NCI-H774 (cell line): Measurements from ENCODE around the gene SYTL5.

Source experiments
- DNase-seq: peaks from one replicate; lab custom pipeline; 2025; lab: John Stamatoyannopoulos, UW

Gene SYTL5

DNA sequence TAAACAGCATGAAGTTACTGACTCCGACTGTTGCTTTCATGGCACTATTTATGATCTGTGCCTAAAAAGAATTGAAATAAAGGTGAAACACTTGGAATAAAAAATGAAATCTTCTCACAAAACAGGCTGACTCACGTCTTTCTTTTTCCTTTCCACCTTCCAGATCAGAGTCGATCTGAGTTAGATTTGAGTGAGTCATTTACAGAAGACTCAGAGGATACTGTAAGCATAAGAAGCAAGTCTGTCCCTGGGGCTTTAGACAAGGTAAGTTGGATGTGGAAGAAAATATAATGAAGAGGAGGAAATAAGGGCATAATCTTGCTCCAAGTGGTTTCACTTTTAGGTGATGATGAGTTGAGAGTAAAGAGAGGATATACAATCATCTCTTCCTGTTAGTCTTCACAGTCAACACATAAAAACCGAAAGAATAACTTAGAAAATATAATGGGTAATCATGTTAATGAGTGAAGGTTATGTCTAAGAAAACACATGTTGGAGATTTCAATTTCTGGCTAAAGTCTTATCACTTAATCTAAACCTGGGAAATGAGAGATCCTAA is 89.7 kb downstream of the SYTL5 start:
- no peak for DNase-seq

DNA sequence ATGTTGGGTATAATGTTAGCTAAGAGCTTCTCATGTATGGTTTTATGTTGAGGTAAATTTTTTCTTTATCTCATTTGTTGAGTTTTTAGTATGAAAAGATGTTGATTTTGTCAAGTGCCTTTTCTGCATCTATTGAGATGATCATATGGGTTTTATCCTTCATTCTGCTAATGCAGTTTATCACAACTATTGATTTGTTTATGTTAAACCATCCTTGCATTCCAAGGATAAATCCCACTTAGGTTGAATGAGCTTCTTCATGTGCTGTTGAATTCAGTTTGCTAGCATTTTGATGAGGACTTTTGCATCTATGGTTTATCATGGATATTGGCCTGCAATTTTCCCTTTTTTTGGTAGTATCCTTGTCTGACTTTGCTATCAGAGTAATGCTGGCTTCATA is 93.3 kb downstream of the SYTL5 start:
- DNase-seq = no peak

DNA sequence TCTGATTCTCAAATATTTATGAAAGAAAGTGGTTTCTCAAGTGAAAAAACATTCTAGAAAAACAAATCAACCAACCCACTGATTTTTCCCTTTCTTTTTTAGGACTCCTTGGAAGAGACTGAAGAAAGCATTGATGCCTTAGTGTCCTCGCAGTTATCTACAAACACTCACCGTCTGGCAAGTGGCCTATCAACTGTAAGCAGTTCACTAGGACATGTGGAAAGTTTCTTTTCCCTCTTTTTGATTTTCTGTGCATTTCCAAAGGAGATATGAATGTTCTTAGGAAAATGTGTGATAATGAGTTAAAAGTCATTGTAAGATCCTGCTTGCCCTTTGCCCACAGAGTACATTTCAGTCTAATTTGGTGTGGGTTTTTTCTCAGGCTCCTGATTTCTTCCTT is 95.9 kb downstream of the SYTL5 start:
- no peak for DNase-seq

DNA sequence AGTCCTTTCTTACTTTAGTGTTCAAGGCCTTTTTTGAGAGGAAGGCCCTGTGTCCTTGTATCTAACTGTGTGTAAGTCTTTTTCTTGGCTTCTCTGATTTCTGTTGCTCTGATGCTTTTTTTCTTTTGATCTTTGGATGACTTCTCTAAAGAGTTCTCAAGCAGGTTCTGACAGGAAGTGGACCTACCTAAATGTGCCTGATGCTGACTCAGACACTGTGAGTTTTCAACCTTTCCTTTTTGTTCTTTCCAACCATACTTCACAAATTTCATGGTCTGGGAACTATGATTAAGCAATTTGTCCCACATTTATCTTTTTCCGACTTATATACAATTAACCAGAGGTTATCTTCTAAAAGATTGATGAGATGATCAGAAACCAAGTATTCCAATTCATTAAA is 96.5 kb downstream of the SYTL5 start:
- DNase-seq = no peak

DNA sequence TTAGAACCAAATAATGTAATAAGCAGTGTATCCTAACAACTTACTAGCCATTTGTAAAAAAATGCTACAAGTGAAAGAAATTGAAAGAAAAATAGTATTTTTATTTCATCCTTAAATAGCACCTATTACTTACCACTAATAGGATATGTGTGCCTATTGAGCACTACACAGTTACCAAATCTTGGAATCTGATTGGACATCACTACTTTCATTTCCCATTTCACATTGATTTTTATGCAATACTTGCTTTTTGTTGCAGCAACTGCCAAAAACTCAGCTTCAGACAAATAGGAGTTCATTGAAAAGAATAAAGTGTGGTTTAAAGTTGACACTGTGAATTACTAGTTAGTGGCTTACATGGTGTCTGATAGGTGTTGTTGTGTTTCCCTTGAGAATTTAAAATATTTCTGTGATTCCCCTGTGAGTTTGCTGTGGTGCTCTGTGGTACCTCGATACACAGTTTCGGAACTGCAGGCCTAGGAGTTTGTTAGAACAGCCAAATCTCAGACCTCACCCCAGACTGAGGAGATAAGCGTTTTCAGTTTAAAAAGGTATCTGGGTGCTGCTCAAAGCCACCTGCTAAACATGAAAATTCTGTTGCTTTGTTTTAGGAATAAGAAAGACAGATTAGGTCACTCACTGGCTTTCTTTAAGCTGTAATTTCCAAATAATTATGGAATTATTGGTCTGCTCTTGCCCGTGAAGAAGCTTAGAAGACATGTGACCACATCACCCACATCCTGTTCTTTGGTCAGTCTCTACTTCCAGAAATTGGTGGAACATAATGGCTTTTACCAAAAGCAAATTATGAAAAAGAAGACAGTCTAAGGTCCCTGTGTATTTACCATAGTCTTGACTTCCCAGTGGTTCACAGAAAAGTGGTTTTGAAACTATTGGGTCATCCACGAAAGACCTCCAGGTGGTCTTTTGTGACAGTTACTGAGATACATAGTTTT is 97.8 kb downstream of the SYTL5 start:
- no peak for DNase-seq

DNA sequence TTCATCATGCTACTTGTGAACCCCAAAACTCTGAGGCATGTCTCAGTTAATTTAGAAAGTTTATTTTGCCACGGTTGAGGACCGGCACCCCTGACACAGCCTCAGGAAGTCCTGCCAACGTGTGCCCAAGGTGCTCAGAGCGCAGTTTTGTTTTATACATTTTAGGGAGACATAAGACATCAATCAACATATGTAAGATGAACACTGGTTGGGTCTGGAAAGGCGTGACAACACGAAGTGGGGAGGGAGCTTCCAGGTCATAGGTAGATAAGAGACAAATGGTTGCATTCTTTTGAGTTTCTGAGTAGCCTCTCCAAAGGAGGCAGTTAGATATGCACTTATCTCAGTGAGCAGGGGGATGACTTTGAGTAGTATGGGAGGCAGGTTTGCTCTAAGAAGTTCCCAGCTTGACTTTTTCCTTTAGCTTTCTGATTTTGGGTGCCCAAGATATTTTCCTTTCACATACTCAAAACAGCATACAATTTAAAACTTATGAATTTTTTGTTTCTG is 98.9 kb downstream of the SYTL5 start:
- no peak for DNase-seq

DNA sequence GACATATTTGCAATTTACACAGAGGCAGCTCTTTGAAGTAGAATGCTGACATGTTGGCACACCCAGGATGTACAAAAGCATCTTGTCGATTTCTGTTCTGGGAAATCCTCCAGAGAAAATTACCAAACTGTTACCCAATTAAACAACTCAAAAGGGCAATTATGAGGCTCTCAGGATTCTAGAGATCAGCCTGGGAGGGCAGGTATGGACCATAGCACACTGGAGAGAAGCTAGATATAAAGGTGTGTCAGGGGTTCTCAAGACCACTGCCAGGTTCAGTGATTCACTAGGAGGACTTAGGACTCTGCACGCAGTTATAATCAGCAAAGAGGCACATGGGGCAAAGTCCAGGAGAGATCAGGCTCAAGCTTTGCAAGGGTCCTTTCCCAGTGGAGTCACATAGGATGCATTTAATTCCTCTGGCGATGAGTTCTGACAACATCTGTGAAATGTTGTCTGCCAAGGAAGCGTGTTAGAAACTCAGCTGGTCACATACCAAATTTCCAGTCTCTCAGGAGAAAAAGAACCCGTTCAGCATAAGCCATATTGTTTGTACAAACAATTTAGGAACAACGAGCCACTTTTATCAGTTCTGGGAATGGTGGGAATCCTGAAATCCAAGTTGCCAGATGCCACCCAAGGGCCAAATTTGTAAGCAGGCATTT is 100.8 kb downstream of the SYTL5 start:
- DNase-seq = no peak

DNA sequence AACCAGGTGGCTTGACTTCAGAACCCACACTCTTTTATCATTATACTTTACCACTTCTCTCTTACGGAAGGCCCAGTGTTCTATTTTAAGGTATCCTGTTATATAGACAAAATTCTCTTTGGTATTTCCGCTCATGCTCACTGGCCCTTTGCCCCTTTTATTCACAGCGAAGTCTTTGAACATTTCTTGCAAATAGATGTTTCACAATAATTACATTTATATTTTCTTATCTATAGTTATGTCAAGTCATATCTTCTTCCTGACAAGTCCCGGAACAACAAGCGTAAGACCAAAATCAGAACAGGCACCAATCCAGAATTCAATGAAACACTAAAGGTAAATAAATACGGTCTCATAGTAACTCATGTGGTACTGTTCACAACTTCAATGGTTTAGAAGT is 102.0 kb downstream of the SYTL5 start:
- no peak for DNase-seq

DNA sequence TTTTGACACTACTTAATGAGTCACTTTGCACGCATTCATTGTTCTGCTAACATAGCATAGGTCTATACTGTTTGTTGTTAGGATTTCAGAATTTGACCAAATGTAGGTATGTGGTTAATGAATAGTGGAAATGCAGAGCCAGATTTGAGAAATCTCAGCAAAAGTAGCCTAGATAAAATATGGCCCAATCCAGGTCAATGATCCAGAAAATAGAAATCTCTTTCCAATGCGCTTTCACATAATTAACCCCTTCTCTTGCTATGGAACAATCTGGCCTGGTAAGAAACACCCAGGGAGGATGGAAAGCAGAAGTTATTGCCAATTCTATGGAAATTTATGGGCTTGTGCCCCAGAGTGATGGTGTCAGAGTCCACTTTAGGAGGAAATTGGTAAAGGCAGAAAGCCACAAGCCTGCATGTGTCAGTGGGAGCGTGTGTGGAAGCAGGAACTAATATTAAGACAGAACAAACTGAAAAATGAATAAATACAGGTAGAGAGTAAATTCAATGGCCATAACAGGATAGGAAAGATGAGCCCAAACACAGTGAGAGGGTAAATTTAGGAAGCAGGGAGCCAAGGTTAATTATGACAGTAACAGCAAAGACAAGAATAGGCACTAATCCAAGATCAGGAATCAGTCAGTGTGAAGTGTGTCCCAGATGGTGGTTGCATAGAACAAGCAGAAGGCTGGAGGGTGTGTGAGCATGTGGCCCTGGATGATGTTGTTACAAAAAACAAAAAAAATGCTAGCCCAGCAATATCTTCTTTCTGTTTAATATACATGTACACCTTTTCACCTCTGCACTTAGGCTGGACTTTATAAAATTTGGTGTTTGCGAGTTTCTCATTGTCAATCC is 102.9 kb downstream of the SYTL5 start:
- no peak for DNase-seq

DNA sequence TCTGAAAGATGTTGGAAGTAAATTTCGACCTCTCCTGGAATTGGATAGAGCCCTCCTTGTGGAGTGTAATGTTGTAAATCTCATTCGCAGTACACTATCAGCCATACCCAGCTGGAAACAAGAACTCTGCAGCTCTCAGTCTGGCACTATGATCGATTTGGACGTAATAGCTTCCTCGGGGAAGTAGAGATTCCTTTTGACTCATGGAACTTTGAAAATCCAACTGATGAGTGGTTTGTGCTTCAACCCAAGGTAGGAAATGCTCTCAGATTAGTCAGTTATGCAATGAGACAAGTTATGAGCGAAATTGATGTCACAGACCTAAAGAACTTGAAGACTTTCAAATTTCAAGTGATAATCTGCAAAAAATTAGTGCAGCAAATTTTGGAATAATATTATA is 103.9 kb downstream of the SYTL5 start:
- no peak for DNase-seq

DNA sequence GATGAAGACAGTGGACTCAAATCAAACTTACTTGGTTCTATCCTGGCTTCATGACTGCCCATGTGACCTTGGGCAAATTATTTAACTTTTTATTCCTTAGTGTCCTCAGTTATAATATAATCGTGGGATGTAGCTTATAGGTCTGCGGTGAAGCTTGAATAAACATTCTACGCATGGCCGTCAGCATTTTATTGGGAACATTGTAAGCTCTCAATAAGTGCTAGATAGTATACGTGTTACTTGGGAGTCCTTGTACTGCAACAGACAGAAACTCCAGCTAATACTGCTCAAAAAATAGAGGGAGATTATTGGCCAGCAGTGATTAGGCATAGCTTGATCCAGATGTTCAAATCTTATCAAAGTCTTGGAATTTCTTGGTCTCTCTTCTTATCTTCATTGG is 104.8 kb downstream of the SYTL5 start:
- no peak for DNase-seq

DNA sequence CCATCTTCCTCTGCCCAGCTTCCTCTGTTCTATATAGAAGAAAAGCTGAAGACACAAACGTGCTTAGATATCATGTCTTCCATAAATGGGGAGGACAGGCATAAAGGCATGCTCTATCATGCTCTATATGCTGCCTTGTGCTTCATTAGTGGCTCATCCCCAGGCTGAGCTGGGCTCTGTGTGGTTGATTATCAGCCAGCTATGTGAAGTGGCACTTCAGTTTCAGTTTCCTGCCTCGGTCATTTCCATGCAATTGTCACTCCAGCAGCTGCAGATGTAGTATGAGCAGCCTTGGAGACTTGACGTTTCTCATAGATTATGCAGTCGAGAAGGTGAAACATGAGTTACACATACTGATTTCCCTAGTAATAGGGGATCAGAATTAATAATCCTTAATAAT is 106.2 kb downstream of the SYTL5 start:
- no peak for DNase-seq

DNA sequence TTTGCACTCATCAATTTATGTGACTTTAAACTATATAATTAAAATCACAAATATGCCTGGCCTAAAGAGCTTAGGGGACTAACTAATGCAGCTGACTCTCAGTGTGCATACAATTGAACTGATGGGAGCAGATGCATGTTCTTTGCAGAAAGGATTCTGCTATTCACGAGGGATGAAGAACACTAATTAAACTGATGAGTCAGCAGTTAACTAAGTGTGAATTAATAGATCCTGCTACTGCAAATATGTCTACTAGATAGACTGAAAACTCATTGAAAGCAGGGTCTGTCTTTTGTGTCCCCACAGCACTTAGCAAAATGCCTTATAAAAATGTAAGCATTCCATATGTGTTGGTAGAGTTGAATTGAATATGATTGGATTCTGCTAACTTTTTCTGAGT is 110.4 kb downstream of the SYTL5 start:
- DNase-seq = no peak

DNA sequence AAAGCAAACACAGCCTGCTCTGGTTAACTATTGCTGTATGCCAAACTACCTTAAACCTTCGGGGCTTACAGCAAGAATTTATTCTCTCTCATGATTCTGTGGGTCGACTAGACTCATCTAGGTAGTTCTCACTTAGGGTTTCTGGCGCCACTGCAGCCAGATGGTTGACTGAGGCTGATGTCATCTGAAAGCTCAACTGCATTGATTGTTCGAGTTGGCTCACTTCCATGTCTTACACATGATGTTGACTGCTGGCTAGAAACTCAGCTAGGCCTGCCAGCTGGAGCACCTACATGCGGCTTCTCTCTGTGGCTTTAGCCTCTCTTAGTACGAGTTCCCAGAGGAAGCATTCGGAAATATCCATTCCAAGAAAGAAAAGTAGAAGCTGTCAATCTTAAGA is 111.1 kb downstream of the SYTL5 start:
- DNase-seq = no peak

DNA sequence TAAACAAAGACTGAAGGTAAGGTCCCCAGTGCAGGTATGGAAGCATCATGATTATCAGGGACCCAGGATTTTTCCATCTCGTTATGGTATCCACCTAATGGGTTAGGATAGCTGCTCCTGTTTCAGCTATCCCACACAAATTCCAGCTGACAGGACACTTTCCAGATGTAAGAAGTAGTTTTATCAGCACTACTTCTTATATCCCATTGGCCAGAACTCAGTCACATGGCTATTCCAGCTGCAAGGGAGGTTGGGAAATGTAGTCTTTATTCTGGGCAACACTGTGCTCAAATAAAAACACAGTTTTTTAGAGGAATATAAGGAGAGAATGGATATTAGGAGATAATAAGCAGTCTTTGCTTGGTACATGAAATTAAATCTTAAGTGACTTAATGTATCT is 117.6 kb downstream of the SYTL5 start:
- DNase-seq = no peak

DNA sequence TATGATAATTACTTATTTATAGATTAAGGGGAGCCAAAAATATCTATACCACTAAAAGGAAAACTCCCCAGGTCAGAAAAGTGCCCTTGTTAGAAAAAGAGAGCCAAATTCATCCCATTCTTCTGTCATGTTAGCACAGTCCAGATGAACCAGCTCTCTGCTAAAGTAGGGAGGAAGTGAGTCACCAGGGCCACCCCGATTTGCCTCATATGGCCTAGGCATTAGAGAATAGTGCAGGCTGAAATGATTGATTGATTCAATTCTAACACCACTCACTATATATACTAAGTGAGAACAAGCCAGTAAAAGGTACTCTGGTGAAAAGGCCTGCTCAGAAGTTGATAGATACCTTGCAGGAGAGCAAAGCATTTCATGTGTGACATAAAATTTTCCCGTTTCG is 119.8 kb downstream of the SYTL5 start:
- no peak for DNase-seq

DNA sequence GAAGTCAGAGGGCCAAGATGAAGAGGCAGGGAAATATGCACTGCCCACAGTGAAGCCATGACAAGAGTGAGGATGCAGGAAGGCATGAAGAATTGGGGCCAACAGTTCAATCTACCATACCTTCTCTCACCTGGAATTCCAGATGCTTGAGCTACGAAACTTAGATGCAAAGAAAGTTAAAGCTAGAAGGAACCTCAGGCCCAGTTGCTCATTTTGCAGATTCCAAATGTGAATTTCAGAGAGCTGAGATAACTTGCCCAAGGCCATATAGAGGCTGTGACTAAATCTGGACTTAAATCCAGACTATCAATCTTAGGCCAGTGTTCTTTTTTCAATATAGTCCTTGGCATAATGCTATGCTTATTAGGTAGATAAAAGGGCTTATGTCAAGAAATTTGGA is 121.6 kb downstream of the SYTL5 start:
- DNase-seq = no peak

DNA sequence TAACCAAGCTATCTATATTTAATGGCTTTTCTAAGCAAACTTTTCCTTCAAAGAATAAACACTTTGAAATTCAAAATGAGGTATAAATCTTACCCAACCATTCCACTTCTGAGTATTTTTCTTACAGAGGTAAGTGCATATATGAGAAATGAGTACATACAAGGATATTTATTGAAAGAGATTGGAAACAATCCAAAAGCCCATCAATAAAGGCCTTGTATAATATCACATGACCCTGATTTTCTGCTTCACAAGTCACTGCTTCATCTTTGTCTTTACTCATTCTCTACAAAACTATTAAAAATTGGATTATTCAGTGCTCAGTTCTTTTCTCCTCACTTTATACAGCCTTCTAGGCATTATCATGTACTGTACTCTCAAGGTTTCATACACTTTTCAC is 123.0 kb downstream of the SYTL5 start:
- DNase-seq = no peak

DNA sequence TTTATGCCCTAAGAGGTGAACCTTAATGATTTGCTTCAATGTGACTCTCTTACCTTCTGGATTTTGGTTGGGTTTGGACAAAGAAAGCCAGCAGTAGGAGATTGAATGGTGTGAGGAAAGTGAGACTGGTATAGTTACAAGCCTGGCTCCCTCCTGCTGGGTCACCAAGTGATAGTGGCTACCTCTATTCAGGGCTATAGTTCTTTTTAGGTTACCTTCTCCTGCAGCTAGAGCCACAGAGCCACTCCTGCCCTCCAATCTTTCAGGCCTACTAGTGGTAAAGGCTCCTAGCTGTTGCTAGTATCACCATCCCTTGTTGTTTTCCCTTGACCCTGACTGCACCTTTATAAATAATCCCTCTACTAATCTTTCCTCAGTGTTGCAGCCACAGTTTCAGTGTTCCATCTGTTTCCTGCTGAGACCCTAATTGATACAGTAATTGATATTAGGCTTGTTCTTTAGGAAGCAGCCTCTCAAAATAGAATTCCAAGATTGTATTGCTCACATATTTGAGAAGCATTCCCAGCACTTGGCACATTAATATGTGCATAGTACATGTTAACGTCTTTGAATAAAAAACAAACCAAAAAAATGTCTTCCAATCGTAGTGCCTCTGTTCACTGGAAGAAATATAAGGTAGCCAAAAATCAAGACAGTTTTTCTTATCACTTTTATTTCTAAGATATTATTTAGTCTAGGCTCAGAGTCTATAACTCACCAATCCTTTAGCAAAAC is 132.0 kb downstream of the SYTL5 start:
- DNase-seq = no peak

DNA sequence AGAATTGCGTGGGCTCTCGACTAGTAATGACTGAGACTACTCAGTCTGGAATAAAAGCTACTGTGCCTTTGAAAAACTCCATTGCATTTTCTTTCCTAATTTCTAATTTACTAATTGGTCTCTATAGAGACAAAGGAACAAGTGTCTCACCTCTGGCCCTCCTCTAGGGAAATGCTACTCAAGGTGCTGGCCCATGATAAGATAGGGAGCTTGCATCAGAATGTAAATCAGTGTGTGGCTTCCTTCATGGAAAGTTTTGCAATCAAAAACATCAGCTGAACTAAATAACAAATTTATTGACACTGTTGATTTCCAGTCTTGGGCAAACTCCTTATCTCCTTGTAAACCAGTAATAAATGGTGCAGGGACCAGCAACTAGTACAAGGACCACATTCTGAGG is 132.5 kb downstream of the SYTL5 start:
- no peak for DNase-seq

DNA sequence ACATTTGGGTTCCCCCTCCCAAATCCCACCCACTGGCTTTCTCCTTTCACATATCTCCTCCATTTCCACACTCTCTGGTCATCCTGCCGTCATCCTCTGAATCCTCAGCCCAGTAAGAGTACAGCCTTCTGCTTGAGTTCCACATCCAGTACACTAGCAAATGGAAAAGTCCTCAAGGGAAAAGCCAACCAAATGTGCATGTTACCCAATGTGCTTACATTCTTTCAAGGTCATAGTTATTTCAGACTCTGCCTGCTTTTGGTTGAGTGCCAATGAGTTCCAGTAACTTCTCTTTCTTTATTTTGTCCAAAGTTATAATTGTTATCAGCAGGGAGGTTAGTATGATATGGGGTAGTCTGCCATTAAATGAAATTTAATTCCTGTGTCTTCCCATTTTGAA is 136.3 kb downstream of the SYTL5 start:
- DNase-seq = no peak
